GM12873 (cell line): ENCODE measurements around the gene KCTD16.

Experiments used
- TF ChIP-seq, protein P1 (sequence below): IDR thresholded peaks from 2 replicates; pipeline ENCODE4 v1.5.1; 2012; ENCODE audit warnings: low read depth, mild to moderate bottlenecking, moderate library complexity, low read length, control low read depth; ENCODE audit not compliant: insufficient read depth; ENCODE audit errors: missing control alignments

KCTD16 gene

DNA sequence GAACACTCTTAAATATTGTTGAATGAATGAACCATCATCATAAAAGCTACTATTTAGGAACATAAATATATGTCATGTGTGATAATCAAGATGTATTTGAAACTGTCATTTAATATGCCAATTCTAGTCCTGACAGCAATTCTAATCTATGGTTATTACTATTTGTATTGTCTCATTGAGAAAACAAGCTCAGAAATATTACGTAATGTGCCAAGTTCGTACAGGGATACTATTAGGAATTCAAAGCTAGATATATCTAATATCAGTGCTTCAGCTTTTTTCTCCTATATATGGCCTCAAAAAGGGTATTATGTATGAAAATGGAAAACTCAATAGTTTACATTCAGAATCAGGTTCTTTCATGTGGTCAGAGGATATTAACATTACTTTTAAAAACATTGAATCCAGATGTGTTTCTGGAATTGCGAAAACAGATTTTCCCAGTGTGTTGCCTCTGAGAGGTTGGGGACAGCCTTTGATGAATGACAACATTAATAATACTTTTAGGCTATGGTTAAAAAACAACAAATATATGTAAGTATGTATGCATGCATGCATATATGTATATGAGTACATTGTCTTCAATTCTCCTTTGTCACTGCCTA lies 95.1 kb downstream of the KCTD16 start:
- TF ChIP-seq, protein P1, sequence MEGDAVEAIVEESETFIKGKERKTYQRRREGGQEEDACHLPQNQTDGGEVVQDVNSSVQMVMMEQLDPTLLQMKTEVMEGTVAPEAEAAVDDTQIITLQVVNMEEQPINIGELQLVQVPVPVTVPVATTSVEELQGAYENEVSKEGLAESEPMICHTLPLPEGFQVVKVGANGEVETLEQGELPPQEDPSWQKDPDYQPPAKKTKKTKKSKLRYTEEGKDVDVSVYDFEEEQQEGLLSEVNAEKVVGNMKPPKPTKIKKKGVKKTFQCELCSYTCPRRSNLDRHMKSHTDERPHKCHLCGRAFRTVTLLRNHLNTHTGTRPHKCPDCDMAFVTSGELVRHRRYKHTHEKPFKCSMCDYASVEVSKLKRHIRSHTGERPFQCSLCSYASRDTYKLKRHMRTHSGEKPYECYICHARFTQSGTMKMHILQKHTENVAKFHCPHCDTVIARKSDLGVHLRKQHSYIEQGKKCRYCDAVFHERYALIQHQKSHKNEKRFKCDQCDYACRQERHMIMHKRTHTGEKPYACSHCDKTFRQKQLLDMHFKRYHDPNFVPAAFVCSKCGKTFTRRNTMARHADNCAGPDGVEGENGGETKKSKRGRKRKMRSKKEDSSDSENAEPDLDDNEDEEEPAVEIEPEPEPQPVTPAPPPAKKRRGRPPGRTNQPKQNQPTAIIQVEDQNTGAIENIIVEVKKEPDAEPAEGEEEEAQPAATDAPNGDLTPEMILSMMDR, result no peak

DNA sequence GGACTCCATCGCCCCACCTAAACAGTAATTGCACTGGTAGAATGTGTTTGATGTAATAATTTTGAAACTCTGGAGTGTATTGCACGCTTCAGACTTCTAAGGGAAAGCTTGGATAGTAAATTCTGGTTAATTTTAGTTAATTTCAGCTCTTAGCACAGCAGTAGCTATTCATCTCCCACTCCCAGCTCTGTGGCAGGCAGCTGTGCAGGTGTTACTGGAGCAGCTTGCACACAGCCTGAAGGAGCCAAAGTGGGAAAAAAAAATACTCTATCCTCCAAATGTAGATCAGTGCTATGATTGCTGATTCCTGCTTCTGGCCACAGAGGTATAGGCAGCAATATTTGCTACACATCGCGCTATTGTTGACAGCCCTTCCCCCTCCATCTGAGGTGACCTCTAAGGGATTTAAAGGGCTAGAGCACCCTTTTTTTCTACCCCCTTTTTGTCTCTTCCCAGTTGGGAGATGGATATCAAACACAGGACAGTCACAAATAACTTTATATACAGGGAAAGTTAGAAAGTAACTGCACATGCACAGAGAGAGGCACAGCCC lies 97.4 kb downstream of the KCTD16 start:
- TF ChIP-seq, protein P1, result no peak

DNA sequence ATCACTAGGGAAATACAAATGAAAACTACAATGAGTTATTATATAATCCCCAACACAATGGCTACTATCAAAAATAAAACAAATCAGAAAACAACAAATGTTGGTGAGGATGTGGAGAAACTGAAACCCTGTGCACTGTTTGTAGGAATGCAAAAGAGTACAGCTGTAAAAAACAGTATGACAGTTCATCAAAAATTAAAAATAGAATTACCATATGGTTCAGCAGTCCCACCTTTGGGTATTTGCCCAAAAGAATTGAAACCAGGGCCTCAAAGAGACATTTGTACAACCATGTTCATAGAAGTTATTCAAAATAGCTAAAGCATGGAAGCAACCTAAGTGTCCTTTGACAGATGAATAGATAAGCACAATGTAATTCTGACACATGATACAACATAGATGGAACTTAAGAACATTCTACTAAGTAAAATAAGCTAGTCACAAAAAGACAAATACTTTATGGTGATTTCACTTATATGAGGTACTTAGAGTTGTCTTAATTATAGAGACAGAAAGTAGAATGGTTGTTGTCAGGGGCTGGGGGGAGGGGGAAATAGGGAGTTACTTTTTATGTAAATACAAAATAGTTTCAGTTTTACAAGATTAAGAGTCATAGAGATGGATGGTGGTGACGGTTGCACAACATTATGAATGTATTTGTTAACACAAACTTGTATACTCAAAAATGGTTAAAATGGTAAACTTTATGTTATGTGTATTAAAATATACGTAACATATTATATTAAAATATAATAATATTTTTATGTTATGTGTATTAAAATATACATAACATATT lies 102.8 kb downstream of the KCTD16 start:
- TF ChIP-seq, protein P1, result no peak

DNA sequence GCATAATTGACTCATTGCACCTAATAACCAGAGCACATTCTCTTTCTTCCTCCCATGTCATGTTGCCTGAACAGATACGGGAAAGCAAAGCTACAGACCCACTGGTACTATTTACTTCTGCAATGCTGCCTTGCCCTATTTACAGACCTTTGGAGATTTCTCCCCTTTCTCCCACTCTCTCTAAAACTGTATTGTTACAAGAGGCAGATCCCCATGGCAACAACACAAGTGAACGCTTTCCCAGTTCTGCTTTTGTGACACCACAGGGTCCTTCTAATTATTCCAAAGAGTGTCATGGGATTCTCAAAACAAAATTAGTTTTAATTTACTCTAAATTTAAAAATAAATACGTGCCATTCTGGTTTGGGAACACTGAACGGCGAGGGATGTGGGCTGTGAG lies 104.7 kb downstream of the KCTD16 start:
- TF ChIP-seq, protein P1, result no peak

DNA sequence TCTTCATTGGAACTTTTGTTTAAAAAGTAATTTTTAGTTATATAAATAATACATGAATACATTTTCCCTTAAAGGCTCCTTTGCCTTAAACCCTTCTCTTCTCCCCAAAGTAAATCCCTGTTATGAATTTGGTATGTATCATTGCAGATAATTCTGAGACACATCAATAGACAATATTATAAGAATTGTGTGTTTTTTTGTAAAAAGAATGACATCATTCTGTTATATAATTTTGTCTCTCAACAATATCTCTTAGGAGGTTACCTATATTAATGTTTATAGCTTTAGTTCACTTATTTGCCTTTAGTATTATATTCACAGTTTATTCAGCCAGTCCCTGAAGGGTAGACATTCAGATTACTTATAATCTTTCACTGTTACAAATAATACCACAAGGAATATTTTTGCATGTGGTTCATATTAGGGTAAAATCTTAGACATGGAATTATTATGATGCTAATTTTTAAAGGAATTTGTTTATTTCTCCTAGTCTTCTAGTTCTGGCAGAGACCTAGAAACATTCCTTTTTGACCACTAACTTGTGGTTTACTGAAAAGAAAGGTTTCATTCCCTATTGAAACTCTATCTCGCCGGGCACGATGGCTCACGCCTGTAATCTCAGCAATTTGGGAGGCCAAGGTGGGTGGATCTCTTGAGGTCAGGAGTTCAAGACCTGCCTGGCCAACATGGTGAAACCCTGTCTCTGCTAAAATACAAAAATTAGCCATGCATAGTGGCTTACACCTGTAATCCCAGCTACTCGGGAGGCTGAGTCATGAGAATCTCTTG lies 105.6 kb downstream of the KCTD16 start:
- TF ChIP-seq, protein P1, result no peak

DNA sequence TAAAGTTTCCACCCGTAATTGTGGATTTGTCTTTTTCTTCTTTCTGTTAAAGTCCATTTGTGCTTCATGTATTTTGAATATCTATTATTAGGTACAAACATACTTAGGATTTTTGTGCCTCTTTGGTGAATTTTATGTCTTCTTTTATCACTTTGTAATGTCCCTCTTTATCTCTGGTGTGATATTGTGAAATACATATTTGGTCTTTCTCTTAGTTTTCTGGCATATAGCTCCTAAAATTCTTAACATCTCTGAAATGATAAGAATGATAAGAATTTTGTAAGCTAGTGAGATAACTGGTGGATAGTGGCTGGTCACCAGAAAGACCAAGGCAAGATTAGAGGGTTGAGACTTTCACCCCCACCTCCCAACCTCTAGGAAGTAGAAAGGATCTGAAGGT lies 111.1 kb downstream of the KCTD16 start:
- TF ChIP-seq, protein P1, result no peak

DNA sequence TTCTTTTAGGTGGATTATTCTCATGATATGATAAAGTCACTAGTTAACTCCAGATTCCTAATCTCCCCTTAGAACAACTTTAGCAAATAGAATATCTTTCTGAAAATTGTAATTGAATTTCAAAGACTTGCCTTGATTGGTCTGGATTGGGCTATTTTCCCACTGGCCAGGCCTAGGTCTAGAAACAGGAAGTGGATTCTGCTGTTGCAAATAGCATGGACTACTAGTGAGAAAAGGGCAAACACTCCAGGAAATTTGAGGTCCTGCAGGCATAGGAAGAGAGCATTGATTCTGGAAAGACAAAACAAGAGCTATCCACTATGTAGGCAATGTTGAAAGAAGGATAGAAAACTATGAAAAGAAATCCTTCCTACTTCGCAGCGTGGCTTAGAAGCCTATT lies 113.4 kb downstream of the KCTD16 start:
- TF ChIP-seq, protein P1, result no peak
